HG03159 (cell line): ENCODE measurements around the gene GJB3.
"Not testable (repeated sequence)": the region's sequence is repeated elsewhere in the genome, so short reads cannot be mapped to it uniquely, and the experiment has no call there.

Experiments
- ATAC-seq: cut with Tn5 transposase; IDR thresholded peaks from one replicate; pipeline ENCODE4 v1.9.1; 2021; ENCODE audit warnings: mild to moderate bottlenecking, moderate library complexity; ENCODE audit not compliant: unreplicated experiment

GJB3 gene

GRCh38 chr1:34781071-34781843 is at the start of gene GJB3:
TSS of gene GJB3 (plus strand) at chr1:34781214. CDS start at chr1:34784763, 3,549 bp downstream.
- no peak for ATAC-seq

- ATAC-seq: not testable (repeated sequence)
Observed at GRCh38 chr1:34732831-34733230, 48.2 kb upstream of the GJB3 start.

- ATAC-seq: no peak
Observed at GRCh38 chr1:34736692-34737091, 44.3 kb upstream of the GJB3 start.

- not testable (repeated sequence) for ATAC-seq
Observed at GRCh38 chr1:34737236-34737635, 43.8 kb upstream of the GJB3 start.

- no peak for ATAC-seq
Observed at GRCh38 chr1:34739613-34740012, 41.4 kb upstream of the GJB3 start.

GRCh38 chr1:34740161-34740868 is 40.7 kb upstream of the GJB3 start:
- ATAC-seq: no peak

GRCh38 chr1:34742667-34743270 is 38.2 kb upstream of the GJB3 start:
- ATAC-seq: no peak

- ATAC-seq: no peak
Observed at GRCh38 chr1:34743775-34744174, 37.2 kb upstream of the GJB3 start.

GRCh38 chr1:34744851-34745250 is 36.2 kb upstream of the GJB3 start:
- no peak for ATAC-seq

- ATAC-seq: no peak
Observed at GRCh38 chr1:34745666-34746065, 35.3 kb upstream of the GJB3 start.

- no peak for ATAC-seq
Observed at GRCh38 chr1:34746101-34746500, 34.9 kb upstream of the GJB3 start.

- no peak for ATAC-seq
Observed at GRCh38 chr1:34746785-34747637, 34.0 kb upstream of the GJB3 start.

GRCh38 chr1:34747638-34747941 is 33.4 kb upstream of the GJB3 start:
- no peak for ATAC-seq

GRCh38 chr1:34749992-34750391 is 31.0 kb upstream of the GJB3 start:
- no peak for ATAC-seq

- no peak for ATAC-seq
Observed at GRCh38 chr1:34750610-34751009, 30.4 kb upstream of the GJB3 start.

GRCh38 chr1:34753163-34753562 is 27.9 kb upstream of the GJB3 start:
- ATAC-seq: no peak

GRCh38 chr1:34754964-34755637 is 25.9 kb upstream of the GJB3 start, which contains the start of gene GJB5:
TSS of gene GJB5 (plus strand) at chr1:34755047. CDS start at chr1:34757331, 2,284 bp downstream.
- no peak for ATAC-seq

GRCh38 chr1:34755961-34756360 is 25.1 kb upstream of the GJB3 start:
- ATAC-seq: no peak

GRCh38 chr1:34757386-34757785 is 23.6 kb upstream of the GJB3 start:
- no peak for ATAC-seq

GRCh38 chr1:34758751-34759150 is 22.3 kb upstream of the GJB3 start:
- ATAC-seq: no peak
